Small intestine (tissue), 16 donors: ENCODE measurements around the gene SPINT1. TPM values are rescaled to one million over a fixed set of nuclear protein-coding genes. Genes with fewer than 3 reads are reported as not detected.

Source experiments
- DNase-seq, 2 donors: peaks; one replicate each; pipeline versions ENCODE4 v3.0.0 to v3.0.0-alpha.2; 2013
- FAIRE-seq: peaks from 2 replicates; lab custom pipeline; 2012; peaks lifted over from hg19 to GRCh38; lab: Jason Lieb, UNC
- H3K27ac ChIP-seq, 3 donors: one replicate each; pipeline ENCODE4 v1.5.1; 2013; ENCODE audit warnings: low read length in 2 of 3, mild to moderate bottlenecking in 2 of 3, control low read depth in 1 of 3, inconsistent platforms in 1 of 3, low read depth in 1 of 3, moderate library complexity in 1 of 3
- H3K27me3 ChIP-seq, 3 donors: one replicate each; pipeline ENCODE4 v1.6.1; 2013; ENCODE audit warnings: low read length in 3 of 3, inconsistent platforms in 1 of 3; ENCODE audit not compliant: control insufficient read depth in 3 of 3, insufficient read depth in 3 of 3
- H3K36me3 ChIP-seq, 3 donors: one replicate each; pipeline ENCODE4 v1.6.1; 2013; ENCODE audit warnings: low read length in 3 of 3, inconsistent platforms in 1 of 3, low read depth in 1 of 3, mild to moderate bottlenecking in 1 of 3, moderate library complexity in 1 of 3; ENCODE audit not compliant: control insufficient read depth in 3 of 3, insufficient read depth in 2 of 3
- H3K4me1 ChIP-seq, 3 donors: one replicate each; pipeline ENCODE4 v1.6.1; 2013; ENCODE audit warnings: low read length in 2 of 3, inconsistent platforms in 1 of 3, low read depth in 1 of 3, mild to moderate bottlenecking in 1 of 3, moderate library complexity in 1 of 3; ENCODE audit not compliant: control insufficient read depth in 3 of 3, insufficient read depth in 2 of 3
- H3K4me3 ChIP-seq, 3 donors: one replicate each; pipeline ENCODE4 v1.5.1; 2013; ENCODE audit warnings: low read length in 3 of 3, control low read depth in 1 of 3, inconsistent platforms in 1 of 3, low read depth in 1 of 3, mild to moderate bottlenecking in 1 of 3, moderate library complexity in 1 of 3
- H3K9me3 ChIP-seq, 2 donors: one replicate each; pipeline ENCODE4 v1.6.1; 2013; ENCODE audit warnings: low read depth in 1 of 2, low read length in 1 of 2; ENCODE audit not compliant: control insufficient read depth in 2 of 2, insufficient read depth in 1 of 2
- WGBS, 3 donors: extraction: QIAGEN DNeasy Blood & Tissue Kit; methylation state at CpG; one replicate each; pipeline ENCODE4 v1.1.7; 2013; 5-methylcytosine and 5-hydroxymethylcytosine counted together
- long read RNA-seq, 10 donors: transcript quantifications; one replicate each; lab custom pipeline, GENCODE V29; 2026
- polyA plus RNA-seq, 4 donors: library from polyadenylated mRNA; stranded (reverse) in 3 of 4; unstranded in 1 of 4; fragments of 200-250 nt in 3 of 4; fragments of 120-200 nt in 1 of 4; gene quantifications; one replicate each; pipeline versions ENCODE4 v1.2.1 to v1.2.3, GENCODE V29; 2013
- donor health status: healthy with polysubstance abuse.
- donor health status: control.
- donor health status: control.
- donor health status: Bipolar disorder and iron deficiency.
- donor health status: healthy.

Gene SPINT1, protein sequence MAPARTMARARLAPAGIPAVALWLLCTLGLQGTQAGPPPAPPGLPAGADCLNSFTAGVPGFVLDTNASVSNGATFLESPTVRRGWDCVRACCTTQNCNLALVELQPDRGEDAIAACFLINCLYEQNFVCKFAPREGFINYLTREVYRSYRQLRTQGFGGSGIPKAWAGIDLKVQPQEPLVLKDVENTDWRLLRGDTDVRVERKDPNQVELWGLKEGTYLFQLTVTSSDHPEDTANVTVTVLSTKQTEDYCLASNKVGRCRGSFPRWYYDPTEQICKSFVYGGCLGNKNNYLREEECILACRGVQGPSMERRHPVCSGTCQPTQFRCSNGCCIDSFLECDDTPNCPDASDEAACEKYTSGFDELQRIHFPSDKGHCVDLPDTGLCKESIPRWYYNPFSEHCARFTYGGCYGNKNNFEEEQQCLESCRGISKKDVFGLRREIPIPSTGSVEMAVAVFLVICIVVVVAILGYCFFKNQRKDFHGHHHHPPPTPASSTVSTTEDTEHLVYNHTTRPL
- polyA plus RNA-seq = 100 to 1,000 TPM in 3 of 4 donors, 10 to 100 TPM in 1; 85.0 to 258 (median 187) TPM
- long read RNA-seq, donor 1 = 0 reads
- long read RNA-seq, donor 2, partial matches to known transcripts = 0 of 6 reads
- long read RNA-seq, donor 2, other reads (novel, unspliced or antisense) = 0 of 6 reads
- long read RNA-seq, donor 3, partial matches to known transcripts = 6 of 13 reads
- long read RNA-seq, donor 3, other reads (novel, unspliced or antisense) = 0 of 13 reads
- long read RNA-seq, donor 4 = 0 reads
- long read RNA-seq, donor 5, partial matches to known transcripts = 7 of 10 reads
- long read RNA-seq, donor 5, other reads (novel, unspliced or antisense) = 0 of 10 reads
- long read RNA-seq, donor 6, partial matches to known transcripts = 0 of 5 reads
- long read RNA-seq, donor 6, other reads (novel, unspliced or antisense) = 0 of 5 reads
- long read RNA-seq, donor 7 = 0 reads
- long read RNA-seq, donor 8 = 0 reads
- long read RNA-seq, donor 9, partial matches to known transcripts = 0 of 4 reads
- long read RNA-seq, donor 9, other reads (novel, unspliced or antisense) = 0 of 4 reads
- long read RNA-seq, donor 10, partial matches to known transcripts = 25 of 33 reads
- long read RNA-seq, donor 10, other reads (novel, unspliced or antisense) = 0 of 33 reads

DNA sequence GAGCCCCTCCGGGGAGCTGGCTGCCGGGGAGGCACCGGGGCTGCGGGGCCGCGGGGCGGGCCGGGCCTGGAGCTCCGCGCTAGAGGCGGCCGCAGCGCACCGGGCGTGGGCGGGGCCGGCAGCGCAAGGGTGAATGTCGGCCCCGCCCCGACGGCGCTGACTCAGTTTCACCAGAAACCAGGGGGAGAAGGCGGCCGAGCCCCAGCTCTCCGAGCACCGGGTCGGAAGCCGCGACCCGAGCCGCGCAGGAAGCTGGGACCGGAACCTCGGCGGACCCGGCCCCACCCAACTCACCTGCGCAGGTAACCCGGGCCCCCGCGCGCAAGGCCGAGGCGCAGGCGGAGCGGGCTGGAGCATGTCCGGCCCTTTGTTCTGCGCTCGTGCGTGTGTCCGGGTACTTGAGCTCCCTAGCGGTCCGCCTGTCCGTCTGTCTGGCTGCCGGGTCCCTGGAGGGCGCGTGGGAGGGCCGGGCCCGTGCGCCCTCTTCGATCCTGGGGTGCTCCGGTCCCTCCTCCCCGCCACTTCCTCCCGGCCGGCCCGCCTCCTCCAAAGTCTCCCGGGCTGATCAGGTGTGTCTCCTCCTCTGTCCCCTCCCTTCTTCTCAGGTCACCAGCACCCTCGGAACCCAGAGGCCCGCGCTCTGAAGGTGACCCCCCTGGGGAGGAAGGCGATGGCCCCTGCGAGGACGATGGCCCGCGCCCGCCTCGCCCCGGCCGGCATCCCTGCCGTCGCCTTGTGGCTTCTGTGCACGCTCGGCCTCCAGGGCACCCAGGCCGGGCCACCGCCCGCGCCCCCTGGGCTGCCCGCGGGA is at the start of gene SPINT1:
TSS of gene SPINT1 (plus strand) at position 164 of the 811 bp plus-strand sequence. CDS start at position 671, 507 bp downstream.
- 0 to 1% (median 1%) methylated on average over 69 to 89 of the region's 89 CpGs for WGBS, 3 donors
- Histone ChIP-seq H3K4me3 (peak within 1 kb of the TSS; percentile 64 to 87 (median 75)), H3K27ac (peak within 1 kb of the TSS; percentile 94 to 98 (median 95)), H3K27me3 (no peaks in the 10 kb centered on the region), H3K4me1 (peaks cover 0 to 22% (median 0%) of the 10 kb centered on the region in 3 donors), H3K9me3 (no peaks in the 10 kb centered on the region), H3K36me3 (peaks cover 0 to 34% (median 3%) of the 10 kb centered on the region in 3 donors)
- DNase-seq (peak; percentile 89 to 90), FAIRE-seq (no peak)

DNA sequence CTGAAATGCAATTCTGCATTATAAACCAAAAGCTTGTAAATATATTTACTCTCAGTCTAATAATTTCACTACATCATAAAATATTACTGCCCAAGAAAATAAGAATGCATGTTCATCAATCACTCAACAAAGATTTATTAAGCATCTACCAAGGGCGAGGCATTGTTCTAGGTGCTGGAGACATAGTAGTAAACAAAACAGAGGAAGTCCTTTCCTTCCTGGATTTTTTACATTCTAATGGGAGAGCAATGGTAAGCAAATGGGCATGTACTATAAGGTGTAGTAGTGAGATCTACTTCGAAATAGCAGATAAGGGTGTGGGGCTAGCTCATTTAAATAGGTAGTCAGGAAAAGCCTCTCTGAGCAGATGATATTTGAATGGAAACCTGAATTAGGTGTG is 47.8 kb upstream of the SPINT1 start:
- Histone ChIP-seq H3K4me1 (peaks cover 4 to 10% (median 9%) of the 10 kb centered on the region in 3 donors), H3K27ac (peak overlapping the region in 1 of 3 donors; percentile 59)

DNA sequence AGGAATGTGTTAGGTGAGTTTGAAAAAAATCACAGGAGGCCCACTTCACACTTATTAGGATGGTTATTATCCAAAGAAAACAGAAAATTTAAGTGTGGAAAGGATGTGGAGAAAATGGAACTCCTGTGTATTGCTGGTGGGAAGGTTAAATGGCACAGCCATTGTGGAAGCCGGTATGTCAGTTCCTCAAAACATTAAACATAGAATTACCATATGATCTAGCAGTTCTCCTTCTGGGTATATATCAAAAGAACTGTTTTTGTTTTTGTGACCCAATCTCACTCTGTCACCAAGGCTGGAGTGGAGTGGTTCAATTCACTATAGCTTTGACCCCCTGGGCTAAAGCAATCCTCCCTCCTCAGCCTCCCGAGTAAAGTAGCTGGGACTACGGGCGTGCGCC is 47.3 kb upstream of the SPINT1 start:
- Histone ChIP-seq H3K4me3 (no peak overlapping the region), H3K9me3 (peaks cover 0 to 4% of the 10 kb centered on the region in 2 donors), H3K4me1 (peaks cover 4 to 10% (median 9%) of the 10 kb centered on the region in 3 donors), H3K27ac (peak overlapping the region in 2 of 3 donors; percentile 42 to 59), H3K27me3 (no peaks in the 10 kb centered on the region), H3K36me3 (peaks cover 0 to 22% (median 0%) of the 10 kb centered on the region in 3 donors)
- WGBS, 3 donors = 94 to 99% (median 97%) methylated on average over 5 of the region's 5 CpGs
- FAIRE-seq (no peak), DNase-seq (no peak)

More for the DNA sequence above, 47.8 kb upstream of the SPINT1 start:
- Histone ChIP-seq H3K4me3 (no peak overlapping the region), H3K36me3 (peaks cover 0 to 23% (median 0%) of the 10 kb centered on the region in 3 donors), H3K27me3 (no peaks in the 10 kb centered on the region), H3K9me3 (peaks cover 0 to 4% of the 10 kb centered on the region in 2 donors)
- DNase-seq (peak in 1 of 2 donors; percentile 33), FAIRE-seq (no peak)
- WGBS, 3 donors = 66 to 79% (median 73%) methylated on average over 2 of the region's 2 CpGs

DNA sequence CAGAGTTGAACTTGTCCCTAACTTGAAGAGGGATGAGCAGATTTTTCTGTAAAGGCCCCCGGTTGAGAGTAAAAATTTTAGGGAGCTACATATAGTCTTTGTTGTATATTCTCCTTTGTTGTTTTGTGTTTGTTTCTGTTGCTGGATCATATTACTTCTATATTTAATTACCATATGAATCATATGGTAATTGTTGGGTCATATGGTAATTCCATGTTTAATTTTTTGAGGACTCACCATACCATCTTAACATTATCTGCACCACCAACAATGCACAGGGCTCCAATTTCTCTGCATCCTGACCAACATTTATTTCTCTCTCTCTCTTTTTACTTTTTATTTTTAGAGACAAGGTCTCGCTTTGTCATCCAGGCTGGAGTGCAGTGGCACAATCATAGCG is 44.3 kb upstream of the SPINT1 start:
- 92 to 96% (median 95%) methylated on average over 3 of the region's 3 CpGs for WGBS, 3 donors
- DNase-seq = no peak
- Histone ChIP-seq H3K4me1 (peaks cover 0 to 6% (median 3%) of the 10 kb centered on the region in 3 donors), H3K9me3 (no peaks in the 10 kb centered on the region), H3K36me3 (peaks cover 0 to 28% (median 0%) of the 10 kb centered on the region in 3 donors), H3K27ac (no peak overlapping the region), H3K4me3 (no peak overlapping the region), H3K27me3 (no peaks in the 10 kb centered on the region)
- no peak for FAIRE-seq

- DNase-seq (no peak), FAIRE-seq (no peak)
- Histone ChIP-seq H3K4me3 (no peak overlapping the region), H3K9me3 (no peaks in the 10 kb centered on the region), H3K27ac (no peak overlapping the region), H3K36me3 (peaks cover 0 to 28% (median 0%) of the 10 kb centered on the region in 3 donors), H3K27me3 (no peaks in the 10 kb centered on the region), H3K4me1 (peaks cover 1 to 9% (median 3%) of the 10 kb centered on the region in 3 donors)
- WGBS, 3 donors = 86 to 97% (median 92%) methylated on average over 2 of the region's 2 CpGs
These were observed 40.8 kb upstream of the SPINT1 start for GRCh38 chr15:40803076-40803475.

DNA sequence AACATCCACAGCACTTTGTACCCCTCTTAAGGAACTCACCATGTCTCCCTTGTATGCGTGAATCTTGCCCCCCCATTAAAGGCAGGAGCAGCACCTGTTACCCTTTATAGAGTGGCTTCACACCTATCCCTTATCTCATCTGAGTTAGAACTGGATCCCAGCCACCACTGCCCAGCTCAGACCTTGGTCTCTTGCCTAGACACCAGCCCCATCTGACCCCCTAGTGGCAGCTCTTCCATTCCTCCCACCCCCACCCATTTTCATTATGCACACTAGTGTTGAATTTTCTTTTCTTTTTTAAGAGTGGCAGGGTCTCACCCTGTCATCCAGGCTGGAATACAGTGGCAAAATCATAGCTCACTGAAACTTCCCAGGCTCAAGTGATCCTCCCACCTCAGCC is 40.2 kb upstream of the SPINT1 start:
- no peak for FAIRE-seq

DNA sequence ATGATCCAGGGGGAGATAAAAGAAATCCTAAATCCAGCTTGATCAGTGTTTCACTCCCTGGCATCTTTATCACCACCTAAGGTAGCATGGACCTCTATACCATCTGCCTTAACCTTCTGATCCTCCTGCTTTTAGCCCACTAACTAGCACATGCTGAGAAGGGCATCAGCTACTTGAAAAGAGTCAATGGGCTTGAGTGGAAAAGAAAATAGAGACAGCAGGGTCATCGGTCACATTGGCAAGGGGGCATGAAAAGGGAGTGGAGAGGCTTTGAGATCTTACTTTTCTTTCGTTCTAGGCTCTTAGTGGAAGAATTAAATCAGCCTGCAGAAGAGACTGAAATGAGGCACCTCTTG is 37.2 kb upstream of the SPINT1 start:
- H3K9me3 ChIP-seq = no peaks in the 10 kb centered on the region
- WGBS, 3 donors = 0 to 3% (median 1%) methylated on average over 2 of the region's 2 CpGs
- H3K27me3 ChIP-seq = no peaks in the 10 kb centered on the region
- H3K27ac ChIP-seq = peak overlapping the region; percentile 87 to 99 (median 97)
- peak overlapping the region in 2 of 3 donors; percentile 84 to 99 for H3K4me3 ChIP-seq
- H3K4me1 ChIP-seq = peaks cover 4 to 10% (median 6%) of the 10 kb centered on the region in 3 donors
- no peak for FAIRE-seq
- peaks cover 0 to 32% (median 4%) of the 10 kb centered on the region in 3 donors for H3K36me3 ChIP-seq
- DNase-seq = no peak

More for the DNA sequence above, 40.2 kb upstream of the SPINT1 start:
- no peak overlapping the region for H3K27ac ChIP-seq
- H3K27me3 ChIP-seq = no peaks in the 10 kb centered on the region
- H3K4me1 ChIP-seq = peaks cover under 1 to 10% (median 6%) of the 10 kb centered on the region in 3 donors
- 23 to 67% (median 41%) methylated on average over 1 of the region's 1 CpG for WGBS, 3 donors
- DNase-seq = no peak
- no peak overlapping the region for H3K4me3 ChIP-seq
- no peaks in the 10 kb centered on the region for H3K9me3 ChIP-seq
- H3K36me3 ChIP-seq = peaks cover 0 to 26% (median 0%) of the 10 kb centered on the region in 3 donors
